ENCODE data around the gene PTX4. TPM values are rescaled to one million over a fixed set of nuclear protein-coding genes. Genes with fewer than 3 reads are reported as not detected.
A peak's percentile ranks its signal among the peaks of the same experiment; 100 is the strongest.

Gene PTX4
- 0.32 and 0.43 TPM in 2 replicates for total RNA-seq

DNA sequence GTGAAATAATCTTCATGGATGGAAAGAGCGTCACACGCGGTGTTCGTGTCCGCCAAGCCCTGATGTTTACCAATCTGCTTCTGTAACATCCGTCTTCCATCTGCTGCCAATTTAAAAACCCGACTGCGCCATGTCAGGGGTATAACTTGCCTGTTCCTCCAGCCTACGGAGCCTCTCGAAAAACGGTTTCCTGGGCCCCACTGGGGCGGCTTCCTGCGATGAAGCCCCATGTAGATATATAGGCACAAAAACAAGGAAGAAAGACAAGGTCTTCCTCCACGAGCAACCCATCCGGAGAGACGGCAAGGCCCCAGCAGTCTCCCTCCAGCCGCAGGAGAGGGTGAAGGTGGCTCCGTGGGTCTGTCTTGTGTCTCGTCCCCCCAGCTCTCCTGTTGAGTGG, at the start of gene PTX4:
Gene PTX4 (minus strand): TSS at position 326 of the 400 bp plus-strand sequence. CDS start 35 bp downstream, at position 291.
- TF ChIP-seq CTCF (IDR thresholded peaks at IDR 0.05; ENCODE audit: insufficient read depth, low read depth, low read length) = no peak
- no peak for DNase-seq (ENCODE audit: low read depth)
- H3K4me3 ChIP-seq (ENCODE audit: low read depth, low read length) = no peak within 1 kb of the TSS

DNA sequence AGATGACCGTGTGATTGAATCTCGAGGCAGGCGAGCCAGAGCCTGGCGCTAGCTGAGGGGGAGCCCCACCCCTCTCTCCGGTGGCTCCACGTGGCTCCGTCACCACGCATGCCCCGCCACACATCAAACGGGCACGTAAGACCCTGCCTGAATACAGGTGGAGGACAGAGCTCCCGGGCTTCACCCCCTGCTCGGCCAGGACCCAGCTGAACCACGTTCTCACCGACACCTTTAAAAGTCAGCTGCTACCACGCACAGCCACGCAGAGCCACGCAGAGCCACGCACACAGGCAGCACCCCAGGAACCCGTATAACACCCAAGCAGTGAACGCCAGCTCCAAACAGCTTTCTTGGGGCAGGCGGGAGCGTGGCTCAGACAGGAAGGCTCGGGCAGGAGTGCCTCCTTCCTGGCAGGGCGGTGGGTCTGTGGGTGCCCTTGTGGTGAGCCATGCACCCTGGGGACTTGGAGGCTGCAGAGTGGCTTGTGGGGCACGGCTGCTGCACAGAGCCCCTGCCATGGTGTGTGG, 49.1 kb upstream of the PTX4 start:
- DNase-seq (ENCODE audit: low read depth) = no peak
- no peak for TF ChIP-seq CTCF (IDR thresholded peaks at IDR 0.05; ENCODE audit: insufficient read depth, low read depth, low read length)
- H3K4me3 ChIP-seq (ENCODE audit: low read depth, low read length) = no peak overlapping the region

DNA sequence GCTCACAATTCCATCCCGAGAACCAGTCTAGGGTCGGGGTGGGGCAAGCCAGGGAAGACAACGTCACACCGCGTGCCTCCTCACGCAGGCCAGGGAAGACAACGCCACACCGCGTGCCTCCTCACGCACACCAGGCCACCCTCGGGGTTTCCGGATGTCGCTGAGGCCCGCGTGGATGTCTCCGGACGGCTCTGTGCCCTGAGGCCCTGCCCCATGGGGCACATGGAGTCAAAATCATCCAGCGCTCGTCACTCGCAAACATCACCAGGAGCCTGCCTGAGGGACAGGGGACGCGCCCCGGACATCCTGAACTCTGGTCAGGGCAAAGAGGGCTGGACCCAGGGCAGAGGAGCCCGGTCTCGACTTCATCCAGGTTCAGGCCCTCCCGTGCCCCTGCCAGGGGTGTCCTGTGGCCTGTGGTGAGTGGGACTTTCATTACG, 48.4 kb upstream of the PTX4 start:
- H3K4me3 ChIP-seq (ENCODE audit: low read depth, low read length) = no peak overlapping the region
- no peak for TF ChIP-seq CTCF (IDR thresholded peaks at IDR 0.05; ENCODE audit: insufficient read depth, low read depth, low read length)
- no peak for DNase-seq (ENCODE audit: low read depth)

DNA sequence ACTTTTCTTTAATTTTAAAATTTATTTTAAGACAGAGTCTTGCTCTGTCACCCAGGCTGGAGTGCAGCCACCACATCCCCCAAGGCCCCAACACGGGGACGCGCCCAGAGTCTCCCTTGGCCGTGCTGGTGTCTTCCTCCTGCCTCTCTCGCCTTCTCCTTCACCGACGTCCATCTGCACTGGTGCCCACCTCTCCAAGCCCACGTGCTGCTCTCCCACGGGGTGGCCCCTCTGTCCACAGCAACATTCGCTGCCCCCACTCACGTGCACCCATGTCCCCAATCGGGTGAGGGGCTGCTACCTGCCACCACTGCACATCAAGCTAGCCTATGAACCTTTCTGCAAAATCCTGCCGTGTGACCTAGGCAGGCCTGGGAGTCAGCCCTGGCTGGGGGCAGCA, 47.9 kb upstream of the PTX4 start:
- no peak for DNase-seq (ENCODE audit: low read depth)
- no peak overlapping the region for H3K4me3 ChIP-seq (ENCODE audit: low read depth, low read length)
- no peak for TF ChIP-seq CTCF (IDR thresholded peaks at IDR 0.05; ENCODE audit: insufficient read depth, low read depth, low read length)

DNA sequence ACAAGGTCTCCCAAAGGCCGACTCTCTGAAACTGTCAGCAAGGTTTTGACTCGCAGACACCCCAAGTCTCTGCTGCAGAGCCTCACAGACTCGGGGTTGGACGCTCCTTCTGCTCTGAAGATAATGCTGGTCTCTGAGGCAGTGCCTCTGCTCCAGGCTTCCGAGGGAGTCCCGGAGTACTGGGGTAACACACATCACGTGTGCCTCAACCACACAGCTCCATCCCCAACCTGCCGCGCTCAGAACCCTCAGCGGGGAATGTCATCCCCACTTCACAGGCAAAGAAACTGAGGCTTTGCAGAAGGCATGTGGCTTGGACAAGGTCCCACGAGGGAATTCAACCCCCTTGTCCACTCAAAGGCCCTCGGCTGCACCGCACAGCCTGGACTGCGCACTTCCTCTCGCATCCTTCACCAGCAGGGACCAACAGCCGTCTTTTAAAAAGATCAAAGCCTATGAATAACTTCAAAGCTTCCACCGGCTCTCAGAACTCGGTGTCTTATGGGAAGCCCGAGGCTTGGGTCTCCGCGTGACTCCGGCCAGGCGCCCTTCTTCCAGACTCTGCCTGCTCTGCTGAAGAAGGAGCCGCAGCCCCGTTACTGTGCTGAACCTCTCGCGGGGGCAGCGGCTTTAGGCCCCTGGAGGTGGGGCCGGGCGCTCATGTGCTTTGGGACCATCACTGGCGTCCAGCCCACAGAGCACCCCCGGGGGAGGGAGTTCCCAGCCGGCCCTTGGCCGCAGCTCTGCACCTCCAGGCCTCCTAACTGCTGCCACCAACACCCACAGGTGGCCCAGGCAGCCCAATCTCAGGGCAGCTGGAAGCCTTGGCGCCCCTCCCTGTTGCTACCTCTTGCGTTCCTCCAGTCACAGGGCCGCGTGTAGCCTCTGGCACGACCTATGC, 46.9 kb upstream of the PTX4 start:
- no peak for TF ChIP-seq CTCF (IDR thresholded peaks at IDR 0.05; ENCODE audit: insufficient read depth, low read depth, low read length)
- H3K4me3 ChIP-seq (ENCODE audit: low read depth, low read length) = peak overlapping the region; percentile 66
- DNase-seq (ENCODE audit: low read depth) = peak; percentile 56

DNA sequence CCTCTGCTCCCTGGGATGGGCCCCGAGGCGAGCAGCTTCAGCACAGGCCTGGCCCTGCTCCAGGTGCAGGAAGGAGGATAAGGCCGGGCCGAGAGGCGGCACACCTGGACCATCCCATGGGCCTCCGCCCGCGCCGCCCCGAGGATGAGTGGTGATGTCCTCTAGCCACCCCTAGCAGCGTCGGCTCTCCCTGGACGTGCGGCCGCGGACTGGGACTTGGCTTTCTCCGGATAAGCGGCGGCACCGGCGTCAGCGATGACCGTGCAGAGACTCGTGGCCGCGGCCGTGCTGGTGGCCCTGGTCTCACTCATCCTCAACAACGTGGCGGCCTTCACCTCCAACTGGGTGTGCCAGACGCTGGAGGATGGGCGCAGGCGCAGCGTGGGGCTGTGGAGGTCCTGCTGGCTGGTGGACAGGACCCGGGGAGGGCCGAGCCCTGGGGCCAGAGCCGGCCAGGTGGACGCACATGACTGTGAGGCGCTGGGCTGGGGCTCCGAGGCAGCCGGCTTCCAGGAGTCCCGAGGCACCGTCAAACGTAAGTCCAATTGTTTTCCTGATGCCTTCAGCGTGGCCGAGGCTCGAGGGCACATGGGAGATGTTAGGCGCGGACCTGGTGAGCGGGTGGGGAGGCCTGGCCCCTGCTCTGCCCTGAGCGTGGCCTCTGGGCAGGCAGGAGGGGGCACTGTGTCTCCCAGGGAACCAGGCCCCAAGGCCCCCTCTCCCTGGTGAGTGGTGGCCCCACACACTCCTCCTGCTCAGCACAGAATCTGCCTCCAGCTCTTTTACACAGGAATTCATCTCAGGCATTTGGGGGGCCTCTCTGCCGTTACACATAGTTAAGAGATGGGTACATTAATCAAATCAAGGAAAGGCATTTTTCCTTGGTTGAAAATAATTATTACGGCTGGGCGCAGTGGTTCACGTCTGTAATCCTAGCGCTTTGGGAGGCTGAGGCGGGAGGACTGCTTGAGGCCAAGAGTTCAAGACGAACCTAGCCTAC, 45.6 kb upstream of the PTX4 start:
- peak; percentile 38 for DNase-seq (ENCODE audit: low read depth)
- no peak for TF ChIP-seq CTCF (IDR thresholded peaks at IDR 0.05; ENCODE audit: insufficient read depth, low read depth, low read length)
- peak overlapping the region; percentile 66 for H3K4me3 ChIP-seq (ENCODE audit: low read depth, low read length)

Data from fibroblast of villous mesenchyme (primary cell).